ENCODE measurements around the gene RREB1. TPM values are rescaled to one million over a fixed set of nuclear protein-coding genes. Genes with fewer than 3 reads are reported as not detected.

Gene RREB1
- polyA plus RNA-seq, 1 donor (not counting 4 experiments of a cell fraction or from before 2014, with no cell fraction given) = 6.1 TPM

GRCh38 chr6:7228662-7229375, 121.1 kb downstream of the RREB1 start:
- Histone ChIP-seq H3K4me2 (ENCODE audit: control insufficient read depth, extremely low read depth, insufficient read depth, low read depth, low read length) (no peak overlapping the region), H4K20me1 (ENCODE audit: control insufficient read depth, extremely low read depth, insufficient read depth, low read length) (peaks cover 2% of the 10 kb centered on the region), H2AFZ (ENCODE audit: control insufficient read depth, low read length) (no peak overlapping the region), H3K27ac (ENCODE audit: control insufficient read depth, insufficient read depth, low read length) (no peak overlapping the region), H3K4me1 (ENCODE audit: control insufficient read depth, extremely low read depth, insufficient read depth, low read length) (no peaks in the 10 kb centered on the region), H3K9ac (ENCODE audit: control insufficient read depth, extremely low read depth, insufficient read depth, low read length) (no peak overlapping the region), H3K36me3 (ENCODE audit: control insufficient read depth in 2 of 2, extremely low read depth in 1 of 2, insufficient read depth in 2 of 2, low read length in 2 of 2) (peaks cover 31 to 34% of the 10 kb centered on the region in 2 experiments), H3K79me2 (ENCODE audit: control insufficient read depth, insufficient read depth, low read length) (peaks cover 9% of the 10 kb centered on the region), H3K9me3 (ENCODE audit: control insufficient read depth, low read depth, low read length) (no peaks in the 10 kb centered on the region), H3K4me3 (ENCODE audit: control insufficient read depth in 2 of 3, extremely low read depth in 1 of 3, insufficient read depth in 2 of 3, low read depth in 1 of 3, low read length in 3 of 3) (no peak overlapping the region), H3K27me3 (ENCODE audit: control insufficient read depth, extremely low read depth, insufficient read depth, low read length) (no peaks in the 10 kb centered on the region), H3K9me1 (ENCODE audit: control insufficient read depth, extremely low read depth, insufficient read depth, low read length) (no peaks in the 10 kb centered on the region)
- dilution Hi-C loops (cut with MboI; ENCODE audit: extremely low pct_ligation_motif_present, low sequenced_read_pairs) = no loop called here
- DNase-seq (ENCODE audit: low read depth, low spot score) (no peak), FAIRE-seq (no peak)
- TF ChIP-seq CTCF (optimal IDR thresholded peaks at IDR 0.05 in 1 of 3, IDR thresholded peaks at IDR 0.05 in 1 of 3, conservative IDR thresholded peaks at IDR 0.05 in 1 of 3; ENCODE audit: extremely low read depth in 1 of 3, insufficient read depth in 2 of 3, low read length in 3 of 3) (no peak), EZH2 (IDR thresholded peaks at IDR 0.05; ENCODE audit: low read length) (no peak)

- Histone ChIP-seq H3K4me1 (ENCODE audit: control insufficient read depth, extremely low read depth, insufficient read depth, low read length) (peaks cover under 1% of the 10 kb centered on the region), H3K27ac (ENCODE audit: control insufficient read depth, insufficient read depth, low read length) (no peak overlapping the region), H3K9ac (ENCODE audit: control insufficient read depth, extremely low read depth, insufficient read depth, low read length) (no peak overlapping the region), H3K4me2 (ENCODE audit: control insufficient read depth, extremely low read depth, insufficient read depth, low read depth, low read length) (no peak overlapping the region), H3K79me2 (ENCODE audit: control insufficient read depth, insufficient read depth, low read length) (peaks cover 12% of the 10 kb centered on the region), H4K20me1 (ENCODE audit: control insufficient read depth, extremely low read depth, insufficient read depth, low read length) (peaks cover 2% of the 10 kb centered on the region), H3K9me1 (ENCODE audit: control insufficient read depth, extremely low read depth, insufficient read depth, low read length) (no peaks in the 10 kb centered on the region), H3K27me3 (ENCODE audit: control insufficient read depth, extremely low read depth, insufficient read depth, low read length) (no peaks in the 10 kb centered on the region), H3K9me3 (ENCODE audit: control insufficient read depth, low read depth, low read length) (no peaks in the 10 kb centered on the region), H2AFZ (ENCODE audit: control insufficient read depth, low read length) (no peak overlapping the region), H3K36me3 (ENCODE audit: control insufficient read depth in 2 of 2, extremely low read depth in 1 of 2, insufficient read depth in 2 of 2, low read length in 2 of 2) (peaks cover 36 to 41% of the 10 kb centered on the region in 2 experiments), H3K4me3 (ENCODE audit: control insufficient read depth in 2 of 3, extremely low read depth in 1 of 3, insufficient read depth in 2 of 3, low read depth in 1 of 3, low read length in 3 of 3) (no peak overlapping the region)
- no peak for DNase-seq (ENCODE audit: low read depth, low spot score)
- FAIRE-seq = no peak
- dilution Hi-C loops (cut with MboI; ENCODE audit: extremely low pct_ligation_motif_present, low sequenced_read_pairs) = no loop called here
- TF ChIP-seq CTCF (optimal IDR thresholded peaks at IDR 0.05 in 1 of 3, IDR thresholded peaks at IDR 0.05 in 1 of 3, conservative IDR thresholded peaks at IDR 0.05 in 1 of 3; ENCODE audit: extremely low read depth in 1 of 3, insufficient read depth in 2 of 3, low read length in 3 of 3) = no peak
- TF ChIP-seq EZH2 (IDR thresholded peaks at IDR 0.05; ENCODE audit: low read length) = no peak
These were observed 121.9 kb downstream of the RREB1 start for GRCh38 chr6:7229376-7230326.

All from keratinocyte (primary cell).